ENCODE measurements around the gene RFTN1. TPM values are rescaled to one million over a fixed set of nuclear protein-coding genes. Genes with fewer than 3 reads are reported as not detected.

Gene RFTN1
- total and polyA plus RNA-seq, 4 donors, result 4.4 to 20.4 (median 11.9) TPM

GRCh38 chr3:16373341-16373946, 140.1 kb downstream of the RFTN1 start:
- H3K4me1 ChIP-seq (ENCODE audit: control insufficient read depth in 4 of 4, insufficient read depth in 4 of 4, low read length in 3 of 4), result no peaks in the 10 kb centered on the region
- H3K36me3 ChIP-seq (ENCODE audit: control insufficient read depth in 4 of 4, insufficient read depth in 3 of 4, low read depth in 1 of 4, low read length in 3 of 4), result peaks cover 3 to 44% (median 17%) of the 10 kb centered on the region in 4 donors
- no peak overlapping the region for H3K4me3 ChIP-seq (ENCODE audit: low read depth in 1 of 3, low read length in 3 of 3)
- TF ChIP-seq RAD21 (IDR thresholded peaks at IDR 0.05) (no peak), GABPA (IDR thresholded peaks at IDR 0.05 in 1 of 2, conservative IDR thresholded peaks at IDR 0.05 in 1 of 2) (no peak), HNF4A (conservative IDR thresholded peaks at IDR 0.05) (no peak), ZBTB33 (IDR thresholded peaks at IDR 0.05) (no peak), FOXA2 (IDR thresholded peaks at IDR 0.05) (no peak), SP1 (IDR thresholded peaks at IDR 0.05) (no peak), TAF1 (conservative IDR thresholded peaks at IDR 0.05) (no peak), NR2F2 (IDR thresholded peaks at IDR 0.05) (no peak), ATF3 (IDR thresholded peaks at IDR 0.05) (no peak), JUND (IDR thresholded peaks at IDR 0.05) (no peak), EGR1 (IDR thresholded peaks at IDR 0.05; ENCODE audit: low read depth in 2 of 2) (no peak), CTCF (IDR thresholded peaks at IDR 0.05; ENCODE audit: low read depth, low read length, missing input control) (no peak), HNF4G (IDR thresholded peaks at IDR 0.05) (no peak), YY1 (IDR thresholded peaks at IDR 0.05) (no peak)
- no peak for DNase-seq (ENCODE audit: low spot score)
- H3K9ac ChIP-seq (ENCODE audit: low read depth in 1 of 2, low read length in 2 of 2), result no peak overlapping the region
- 64% methylated on average over 3 of the region's 3 CpGs for WGBS
- H3K9me3 ChIP-seq (ENCODE audit: control insufficient read depth in 4 of 4, low read length in 3 of 4), result no peaks in the 10 kb centered on the region
- H3K27me3 ChIP-seq (ENCODE audit: control insufficient read depth in 4 of 4, insufficient read depth in 4 of 4, low read length in 3 of 4), result no peaks in the 10 kb centered on the region
- no peak overlapping the region for H3K27ac ChIP-seq (ENCODE audit: low read depth in 1 of 2, low read length in 2 of 2)

GRCh38 chr3:16372362-16373292, 140.9 kb downstream of the RFTN1 start:
- Histone ChIP-seq H3K27me3 (ENCODE audit: control insufficient read depth in 4 of 4, insufficient read depth in 4 of 4, low read length in 3 of 4) (no peaks in the 10 kb centered on the region), H3K9me3 (ENCODE audit: control insufficient read depth in 4 of 4, low read length in 3 of 4) (no peaks in the 10 kb centered on the region), H3K36me3 (ENCODE audit: control insufficient read depth in 4 of 4, insufficient read depth in 3 of 4, low read depth in 1 of 4, low read length in 3 of 4) (peaks cover 3 to 45% (median 17%) of the 10 kb centered on the region in 4 donors), H3K9ac (ENCODE audit: low read depth in 1 of 2, low read length in 2 of 2) (no peak overlapping the region), H3K27ac (ENCODE audit: low read depth in 1 of 2, low read length in 2 of 2) (no peak overlapping the region), H3K4me3 (ENCODE audit: low read depth in 1 of 3, low read length in 3 of 3) (no peak overlapping the region), H3K4me1 (ENCODE audit: control insufficient read depth in 4 of 4, insufficient read depth in 4 of 4, low read length in 3 of 4) (no peaks in the 10 kb centered on the region)
- 88% methylated on average over 12 of the region's 12 CpGs for WGBS
- TF ChIP-seq FOXA1 (IDR thresholded peaks at IDR 0.05) (no peak), ZBTB33 (IDR thresholded peaks at IDR 0.05) (no peak), JUND (IDR thresholded peaks at IDR 0.05) (no peak), TAF1 (conservative IDR thresholded peaks at IDR 0.05) (no peak), HNF4A (conservative IDR thresholded peaks at IDR 0.05) (no peak), YY1 (IDR thresholded peaks at IDR 0.05) (no peak), ATF3 (IDR thresholded peaks at IDR 0.05) (no peak)
- TF ChIP-seq, protein P1, sequence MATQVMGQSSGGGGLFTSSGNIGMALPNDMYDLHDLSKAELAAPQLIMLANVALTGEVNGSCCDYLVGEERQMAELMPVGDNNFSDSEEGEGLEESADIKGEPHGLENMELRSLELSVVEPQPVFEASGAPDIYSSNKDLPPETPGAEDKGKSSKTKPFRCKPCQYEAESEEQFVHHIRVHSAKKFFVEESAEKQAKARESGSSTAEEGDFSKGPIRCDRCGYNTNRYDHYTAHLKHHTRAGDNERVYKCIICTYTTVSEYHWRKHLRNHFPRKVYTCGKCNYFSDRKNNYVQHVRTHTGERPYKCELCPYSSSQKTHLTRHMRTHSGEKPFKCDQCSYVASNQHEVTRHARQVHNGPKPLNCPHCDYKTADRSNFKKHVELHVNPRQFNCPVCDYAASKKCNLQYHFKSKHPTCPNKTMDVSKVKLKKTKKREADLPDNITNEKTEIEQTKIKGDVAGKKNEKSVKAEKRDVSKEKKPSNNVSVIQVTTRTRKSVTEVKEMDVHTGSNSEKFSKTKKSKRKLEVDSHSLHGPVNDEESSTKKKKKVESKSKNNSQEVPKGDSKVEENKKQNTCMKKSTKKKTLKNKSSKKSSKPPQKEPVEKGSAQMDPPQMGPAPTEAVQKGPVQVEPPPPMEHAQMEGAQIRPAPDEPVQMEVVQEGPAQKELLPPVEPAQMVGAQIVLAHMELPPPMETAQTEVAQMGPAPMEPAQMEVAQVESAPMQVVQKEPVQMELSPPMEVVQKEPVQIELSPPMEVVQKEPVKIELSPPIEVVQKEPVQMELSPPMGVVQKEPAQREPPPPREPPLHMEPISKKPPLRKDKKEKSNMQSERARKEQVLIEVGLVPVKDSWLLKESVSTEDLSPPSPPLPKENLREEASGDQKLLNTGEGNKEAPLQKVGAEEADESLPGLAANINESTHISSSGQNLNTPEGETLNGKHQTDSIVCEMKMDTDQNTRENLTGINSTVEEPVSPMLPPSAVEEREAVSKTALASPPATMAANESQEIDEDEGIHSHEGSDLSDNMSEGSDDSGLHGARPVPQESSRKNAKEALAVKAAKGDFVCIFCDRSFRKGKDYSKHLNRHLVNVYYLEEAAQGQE (IDR thresholded peaks at IDR 0.05), result no peak
- DNase-seq (ENCODE audit: low spot score), result no peak

Measured in liver (tissue), 9 donors.